HG03159 (cell line): ENCODE results near the gene COX7C.
"Not testable (repeated sequence)": the region's sequence is repeated elsewhere in the genome, so short reads cannot be mapped to it uniquely, and the experiment has no call there.

Source experiments
- ATAC-seq: cut with Tn5 transposase; IDR thresholded peaks from one replicate; pipeline ENCODE4 v1.9.1; 2021; ENCODE audit warnings: mild to moderate bottlenecking, moderate library complexity; ENCODE audit not compliant: unreplicated experiment

The COX7C gene, protein sequence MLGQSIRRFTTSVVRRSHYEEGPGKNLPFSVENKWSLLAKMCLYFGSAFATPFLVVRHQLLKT

DNA sequence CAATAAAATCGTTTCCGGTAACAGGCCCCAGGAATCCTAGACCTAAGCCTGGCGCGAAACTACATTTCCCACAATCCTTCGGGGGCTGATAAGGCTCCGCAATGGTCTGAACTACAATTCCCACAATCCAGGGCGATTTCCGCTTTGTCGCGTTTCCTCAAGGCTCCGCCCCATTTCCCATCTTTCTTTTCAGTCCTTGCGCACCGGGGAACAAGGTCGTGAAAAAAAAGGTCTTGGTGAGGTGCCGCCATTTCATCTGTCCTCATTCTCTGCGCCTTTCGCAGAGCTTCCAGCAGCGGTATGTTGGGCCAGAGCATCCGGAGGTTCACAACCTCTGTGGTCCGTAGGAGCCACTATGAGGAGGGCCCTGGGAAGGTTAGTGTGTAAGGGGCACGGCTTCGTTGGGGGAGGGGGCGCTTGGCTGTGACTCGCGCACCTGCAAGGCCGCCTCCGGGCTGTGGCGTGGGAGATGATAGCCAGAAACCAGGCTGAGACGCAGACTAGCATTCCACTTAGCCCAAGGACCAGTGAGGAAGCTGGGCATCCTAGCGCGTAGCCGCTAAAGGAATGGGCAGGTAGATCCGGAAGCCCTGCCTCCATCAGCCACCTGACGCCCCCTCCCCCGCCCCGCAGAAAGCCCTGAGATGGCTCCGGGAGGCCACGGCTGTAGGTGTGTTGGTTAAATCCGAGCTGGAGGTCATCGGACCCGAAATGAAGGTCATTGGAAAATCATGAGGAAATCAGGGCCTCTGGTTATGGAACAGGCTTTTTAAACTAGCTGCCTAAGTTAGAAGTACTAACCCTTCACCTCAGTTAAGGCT lies at the start of gene COX7C:
TSS of gene COX7C (plus strand) at position 186 of the 821 bp plus-strand sequence. CDS start at position 301, 115 bp downstream.
- ATAC-seq = peak; percentile 98

DNA sequence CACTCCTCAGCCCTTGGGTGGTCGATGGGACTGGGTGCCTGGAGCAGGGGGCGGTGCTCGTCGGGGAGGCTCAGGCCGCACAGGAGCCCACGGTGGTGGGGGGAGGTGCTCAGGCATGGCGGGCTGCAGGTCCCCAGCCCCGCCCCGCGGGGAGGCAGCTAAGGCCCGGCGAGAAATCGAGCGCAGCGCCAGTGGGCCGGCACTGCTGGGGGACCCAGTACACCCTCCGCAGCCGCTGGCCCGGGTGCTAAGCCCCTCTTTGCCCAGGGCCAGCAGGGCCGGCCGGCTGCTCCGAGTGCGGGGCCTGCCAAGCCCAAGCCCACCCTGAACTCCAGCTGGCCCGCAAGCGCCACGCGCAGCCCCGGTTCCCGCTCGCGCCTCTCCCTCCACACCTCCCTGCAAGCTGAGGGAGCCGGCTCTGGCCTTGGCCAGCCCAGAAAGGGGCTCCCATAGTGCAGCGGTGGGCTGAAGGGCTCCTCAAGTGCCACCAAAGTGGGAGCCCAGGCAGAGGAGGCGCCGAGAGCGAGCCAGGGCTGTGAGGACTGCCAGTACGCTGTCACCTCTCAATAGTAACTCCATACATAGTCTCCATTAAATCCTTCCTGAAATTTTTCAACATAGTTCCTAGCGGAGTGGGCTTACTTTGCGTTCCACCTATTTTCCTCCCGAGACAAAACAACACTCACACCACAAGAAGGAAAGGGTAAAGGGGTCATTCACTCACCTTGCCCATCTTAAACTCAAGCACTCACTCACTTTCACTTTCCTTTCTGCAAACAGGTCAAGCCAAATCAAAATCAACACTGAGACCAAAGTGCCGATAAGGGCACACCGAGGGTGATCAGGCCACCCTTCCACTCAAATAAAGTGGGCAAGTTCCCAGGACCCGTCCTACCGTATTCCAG lies 48.0 kb upstream of the COX7C start:
- not testable (repeated sequence) for ATAC-seq

DNA sequence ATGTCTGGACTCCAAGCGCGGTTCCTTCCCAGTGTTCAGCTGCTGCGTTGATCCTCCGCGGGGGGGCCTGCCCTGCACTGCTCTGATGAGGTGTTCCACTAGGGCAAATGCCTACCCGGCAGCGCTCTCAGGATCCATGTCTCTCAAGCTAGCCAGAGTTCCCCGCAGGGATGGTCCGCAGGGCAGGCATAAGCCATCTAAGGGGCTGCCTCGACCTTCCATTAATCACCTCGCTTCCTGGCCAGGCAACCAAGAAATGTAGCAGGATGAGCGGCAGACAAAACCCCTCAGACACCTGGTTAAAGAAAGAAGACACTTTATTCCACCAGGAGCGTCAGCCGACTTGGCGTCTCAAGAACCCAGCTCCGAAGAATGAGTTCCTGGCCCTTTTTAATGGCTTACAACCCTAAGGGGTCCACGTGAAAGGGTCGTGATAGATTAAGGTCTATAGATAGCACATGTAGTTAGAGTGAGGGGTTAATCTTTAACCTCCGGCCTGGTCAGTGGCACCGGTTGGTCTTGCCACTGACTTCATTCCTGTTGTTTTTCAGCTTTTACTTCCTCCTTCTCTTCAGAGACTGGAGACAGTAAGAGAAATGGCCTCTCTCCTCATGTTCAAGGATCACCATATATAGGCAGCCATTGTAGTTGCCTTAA lies 47.2 kb upstream of the COX7C start:
- no peak for ATAC-seq

GRCh38 chr5:86571109-86571508 lies 46.6 kb upstream of the COX7C start:
- not testable (repeated sequence) for ATAC-seq

- no peak for ATAC-seq
Measured at GRCh38 chr5:86572825-86573517, 44.8 kb upstream of the COX7C start.

DNA sequence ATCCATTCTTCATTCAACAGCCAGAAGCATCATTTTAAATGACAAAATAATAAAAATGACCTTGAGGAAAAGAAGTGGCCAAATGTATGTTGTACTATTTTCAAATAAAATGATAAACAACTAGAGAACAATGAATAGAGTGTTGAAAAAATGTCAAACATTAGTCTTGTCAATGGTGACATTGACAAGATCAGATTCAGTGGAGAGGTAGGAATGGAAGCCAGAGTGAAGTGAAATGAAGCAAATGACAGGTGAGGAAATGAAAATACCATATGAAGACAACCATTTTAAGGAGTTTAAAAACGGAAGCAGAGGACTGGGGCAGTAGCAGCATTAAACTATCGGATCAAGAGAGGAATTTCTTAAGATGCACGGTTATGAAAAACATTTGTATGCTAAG lies 38.2 kb upstream of the COX7C start:
- no peak for ATAC-seq

GRCh38 chr5:86596476-86596875 lies 21.3 kb upstream of the COX7C start:
- ATAC-seq = no peak

GRCh38 chr5:86605881-86606280 lies 11.9 kb upstream of the COX7C start:
- ATAC-seq = no peak

DNA sequence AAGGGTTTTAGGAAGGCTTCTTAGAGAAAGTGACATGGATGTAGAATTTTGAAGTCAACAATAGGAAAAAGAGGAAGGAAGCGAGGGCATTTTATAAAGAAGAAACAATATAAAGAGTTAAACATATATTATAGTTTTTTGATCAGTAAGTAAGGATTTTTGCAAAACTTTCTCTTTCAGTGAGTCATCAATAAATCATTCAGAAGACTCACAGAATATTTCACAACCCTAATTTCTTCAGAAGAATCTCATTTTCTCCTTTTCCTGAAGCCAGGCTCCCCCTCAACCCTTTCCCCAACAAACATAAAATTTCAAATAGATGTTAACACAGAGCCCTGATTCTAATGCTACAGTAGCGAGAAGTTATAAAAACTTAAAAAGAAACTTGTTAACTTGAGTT lies 4.3 kb upstream of the COX7C start:
- no peak for ATAC-seq

DNA sequence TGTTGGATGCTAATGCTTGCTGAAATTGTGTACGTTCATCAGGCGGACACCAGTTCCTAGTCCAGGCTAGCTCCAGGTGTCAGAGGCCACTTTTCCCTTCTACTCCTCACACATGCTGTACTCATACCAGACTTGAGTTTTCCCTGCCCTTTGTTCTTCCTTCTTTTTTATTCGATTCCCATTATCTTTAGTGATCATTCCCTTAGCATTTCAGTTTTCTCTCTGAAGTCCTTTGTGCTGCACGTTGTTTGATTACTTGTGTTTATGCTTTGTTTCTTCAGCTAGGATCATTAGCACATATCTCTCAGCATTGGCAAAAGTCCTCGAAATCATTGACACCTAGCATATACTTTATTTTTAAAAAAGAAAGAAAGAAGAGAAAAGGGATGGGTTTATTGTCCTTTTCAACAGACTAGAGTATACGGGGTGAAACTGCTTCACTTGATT lies 409 bp upstream of the COX7C start:
- ATAC-seq = no peak

DNA sequence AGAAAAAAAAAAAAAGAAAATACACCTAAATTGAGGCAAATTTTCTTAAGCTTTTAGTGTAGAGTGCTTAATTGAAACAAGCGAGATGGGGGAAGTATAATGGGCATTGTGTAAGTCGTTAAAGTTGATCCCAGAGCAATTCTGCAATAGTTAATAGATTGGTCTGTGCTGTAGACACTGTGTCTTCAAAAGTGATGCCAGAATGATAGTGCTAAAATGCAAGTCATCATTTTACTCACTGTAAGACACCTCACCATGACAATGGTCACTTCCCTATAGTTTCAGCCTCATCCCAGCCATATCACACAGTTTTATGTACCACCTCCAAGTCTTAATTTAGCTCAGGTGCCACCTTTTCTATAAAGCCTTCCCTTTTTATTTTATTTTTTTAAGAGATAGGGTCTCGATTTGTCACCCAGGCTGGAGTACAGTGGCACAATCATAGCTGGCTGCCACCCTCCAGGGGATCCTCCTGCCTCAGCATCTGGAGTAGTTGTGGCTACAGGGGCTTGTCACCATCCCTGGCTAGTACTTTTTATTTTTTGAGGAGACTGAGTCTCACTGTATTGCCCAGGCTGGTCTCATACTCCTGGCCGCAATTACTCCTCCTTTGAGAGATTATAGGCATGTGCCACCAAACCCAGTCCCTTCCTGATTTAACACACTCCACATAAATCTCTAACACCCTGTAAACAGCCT lies 6.2 kb downstream of the COX7C start:
- no peak for ATAC-seq

GRCh38 chr5:86625148-86625547 lies 7.4 kb downstream of the COX7C start:
- no peak for ATAC-seq

- ATAC-seq = no peak
Measured at GRCh38 chr5:86626149-86626548, 8.4 kb downstream of the COX7C start.

GRCh38 chr5:86631165-86631564 lies 13.4 kb downstream of the COX7C start:
- no peak for ATAC-seq

DNA sequence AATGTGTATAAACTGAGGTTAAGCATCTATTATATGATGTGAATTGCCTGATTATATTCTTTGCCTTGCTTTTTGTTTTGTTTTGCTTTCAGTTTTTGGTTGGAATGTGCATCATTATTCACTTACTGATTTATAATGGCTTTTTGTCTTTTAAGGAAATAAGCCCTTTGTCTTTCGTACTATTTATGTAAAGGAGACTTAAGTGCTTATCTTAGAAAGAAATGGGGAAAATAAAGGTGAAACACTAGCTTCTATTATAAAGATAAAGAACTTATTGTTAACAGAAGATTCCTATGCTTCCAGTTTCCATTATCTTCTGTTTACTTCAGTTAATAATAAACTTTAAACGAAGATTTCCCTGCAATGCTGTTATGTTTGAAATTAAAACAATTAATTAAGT lies 23.3 kb downstream of the COX7C start:
- no peak for ATAC-seq

GRCh38 chr5:86644843-86645242 lies 27.1 kb downstream of the COX7C start:
- ATAC-seq = no peak

GRCh38 chr5:86645885-86646284 lies 28.1 kb downstream of the COX7C start:
- no peak for ATAC-seq

- no peak for ATAC-seq
Measured at GRCh38 chr5:86646671-86647070, 28.9 kb downstream of the COX7C start.

GRCh38 chr5:86649832-86650505 lies 32.2 kb downstream of the COX7C start:
- ATAC-seq = no peak
